SKM-1 treated with dmso at 0.1 percent for 144 hours (cell line): ENCODE measurements around the gene SGTB.

ENCODE experiments used
- DNase-seq: peaks from one replicate; lab custom pipeline; 2025; ENCODE audit not compliant: unreplicated experiment; lab: John Stamatoyannopoulos, UW

The SGTB gene

DNA sequence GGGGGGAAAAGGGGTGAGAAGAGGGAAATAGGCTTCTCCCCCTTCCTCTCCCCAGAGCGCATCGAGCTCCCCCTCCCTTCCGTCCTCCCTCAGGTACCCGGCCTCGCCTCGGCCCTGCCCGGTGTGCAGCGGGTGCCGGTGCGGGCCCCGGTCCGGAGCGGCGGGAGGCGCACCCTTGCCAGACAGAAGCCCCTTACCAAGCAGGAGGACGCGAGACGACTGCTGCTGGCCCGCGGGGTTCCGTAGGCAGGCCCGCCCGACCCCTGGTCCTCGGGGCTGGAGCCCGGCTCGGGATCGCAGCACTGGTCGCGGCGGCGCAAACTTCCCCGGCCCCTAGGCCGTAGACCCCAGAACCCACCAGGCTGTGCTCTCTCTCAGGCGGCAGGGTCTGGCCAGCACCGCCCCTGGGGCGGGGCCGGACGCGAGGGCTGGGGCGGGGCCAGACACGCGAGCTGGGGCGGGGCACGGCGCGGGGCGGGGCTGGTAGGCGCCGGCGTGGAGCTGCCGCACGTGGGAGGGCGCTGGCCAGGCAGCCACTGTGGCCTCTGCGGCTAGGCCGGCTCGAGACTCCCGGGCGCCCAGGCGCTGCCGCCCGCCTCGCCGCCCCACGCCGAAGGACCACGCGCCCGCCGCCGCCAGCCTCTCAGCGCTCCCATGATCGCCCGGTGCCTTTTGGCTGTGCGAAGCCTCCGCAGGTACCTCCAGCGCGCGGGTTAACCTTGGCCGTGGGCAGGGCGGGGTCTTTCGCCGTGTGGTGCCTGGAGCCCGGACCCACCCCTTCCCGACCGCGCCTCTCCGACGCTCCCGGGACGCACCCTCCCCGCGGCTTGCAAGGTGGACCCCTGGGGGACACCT lies at the start of gene SGTB, which contains the start of gene NLN:
Gene SGTB, minus strand, starts transcription at position 390 of the 855 bp plus-strand sequence. CDS start 1,302 bp downstream, outside the sequence.
Gene NLN, plus strand, starts transcription at position 486 of the 855 bp plus-strand sequence. Its CDS starts 169 bp downstream, at position 655.
- DNase-seq = peak; percentile 74

DNA sequence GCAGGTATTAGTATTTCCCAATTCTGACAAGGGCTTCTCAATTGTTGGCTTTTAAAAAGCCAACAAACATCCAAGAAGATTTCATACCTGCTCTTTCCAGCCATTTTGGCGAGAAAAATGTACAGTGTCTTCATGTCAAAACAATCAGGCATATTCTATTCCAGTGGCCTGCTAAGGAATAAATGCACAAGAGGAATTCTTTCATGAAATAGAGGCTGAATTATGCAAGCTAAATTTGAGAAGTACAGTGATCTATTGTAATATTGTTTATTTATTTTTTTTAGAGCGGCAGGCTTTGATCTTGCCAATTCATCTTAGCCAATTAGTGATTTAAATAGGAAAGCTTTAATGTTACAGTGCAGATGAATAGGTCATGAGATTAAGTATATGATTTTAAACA lies 49.4 kb upstream of the SGTB start:
- no peak for DNase-seq

DNA sequence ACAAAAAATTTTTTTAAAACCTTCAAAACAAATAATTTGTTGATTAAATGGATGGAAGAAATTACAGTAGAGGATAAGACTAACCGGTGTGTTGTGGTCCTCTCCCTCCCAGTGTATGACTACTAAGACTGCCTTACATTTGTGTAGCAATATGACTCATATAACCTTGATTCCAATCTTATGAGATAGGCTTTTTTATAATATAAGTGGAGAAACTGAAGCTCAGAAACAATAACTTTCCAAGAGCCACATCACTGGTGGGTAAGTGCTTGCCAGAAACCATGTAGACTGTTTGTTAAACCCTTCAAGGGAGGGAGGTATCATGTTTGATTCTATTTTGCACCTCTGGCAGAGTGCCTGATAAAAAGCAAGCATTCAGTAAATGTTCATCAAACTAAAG lies 47.6 kb upstream of the SGTB start:
- no peak for DNase-seq

GRCh38 chr5:65768723-65769346 lies 46.9 kb upstream of the SGTB start:
- DNase-seq = no peak

DNA sequence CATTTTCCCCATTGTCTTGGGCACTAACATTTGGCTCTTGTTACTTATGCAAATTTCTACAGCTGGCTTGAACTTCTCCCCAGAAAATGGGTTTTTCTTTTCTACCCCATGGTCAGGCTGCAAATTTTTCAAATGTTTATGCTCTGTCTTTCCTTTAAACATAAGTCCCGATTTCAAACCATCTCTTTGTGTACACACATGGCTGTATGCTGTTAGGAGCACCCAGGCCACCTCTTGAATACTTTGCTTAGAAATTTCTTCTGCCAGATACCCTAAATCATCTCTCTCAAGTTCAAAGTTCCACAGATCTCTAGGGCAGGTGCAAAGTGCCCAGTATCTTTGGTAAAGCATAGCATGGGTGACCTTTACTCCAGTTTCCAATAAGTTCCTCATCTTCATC lies 45.7 kb upstream of the SGTB start:
- DNase-seq = no peak

GRCh38 chr5:65766781-65767180 lies 44.9 kb upstream of the SGTB start:
- no peak for DNase-seq

DNA sequence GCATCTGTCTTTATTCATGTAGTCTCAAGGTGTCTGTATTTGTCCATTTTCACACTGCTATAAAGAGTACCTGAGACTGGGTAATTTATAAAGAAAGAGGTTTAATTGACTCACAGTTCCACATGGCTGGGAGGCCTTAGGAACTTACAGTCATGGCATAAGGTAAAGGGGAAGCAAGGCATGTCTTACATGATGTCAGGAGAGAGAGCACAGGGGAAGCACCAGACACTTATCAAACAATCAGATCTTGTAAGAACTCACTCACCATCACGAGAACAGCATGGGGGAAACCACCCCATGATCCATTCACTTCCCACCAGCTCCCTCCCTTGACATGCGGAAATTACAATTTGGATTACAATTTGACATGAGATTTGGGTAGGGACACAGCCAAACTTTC lies 44.3 kb upstream of the SGTB start:
- DNase-seq = no peak

DNA sequence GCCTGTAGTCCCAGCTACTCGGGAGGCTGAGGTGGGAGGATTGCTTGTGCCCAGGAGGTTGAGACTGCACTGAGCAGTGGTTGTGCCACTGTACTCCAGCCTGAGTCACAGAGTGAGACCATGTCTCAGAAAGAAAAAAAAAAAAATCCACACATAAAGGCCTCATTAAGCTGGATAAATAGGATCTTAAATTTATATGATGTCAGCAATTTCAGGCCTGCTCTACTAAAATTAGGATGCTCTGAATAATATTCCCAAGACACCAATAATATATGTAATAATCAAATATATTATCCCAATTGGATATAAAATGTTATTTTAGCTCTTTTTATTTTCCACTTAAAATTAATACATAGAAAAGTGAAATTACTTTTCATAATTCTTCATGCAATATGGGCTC lies 43.7 kb upstream of the SGTB start:
- no peak for DNase-seq

- DNase-seq = no peak
These were observed 40.3 kb upstream of the SGTB start for GRCh38 chr5:65762234-65762633.

- no peak for DNase-seq
These were observed 38.8 kb upstream of the SGTB start for GRCh38 chr5:65760504-65761275.

DNA sequence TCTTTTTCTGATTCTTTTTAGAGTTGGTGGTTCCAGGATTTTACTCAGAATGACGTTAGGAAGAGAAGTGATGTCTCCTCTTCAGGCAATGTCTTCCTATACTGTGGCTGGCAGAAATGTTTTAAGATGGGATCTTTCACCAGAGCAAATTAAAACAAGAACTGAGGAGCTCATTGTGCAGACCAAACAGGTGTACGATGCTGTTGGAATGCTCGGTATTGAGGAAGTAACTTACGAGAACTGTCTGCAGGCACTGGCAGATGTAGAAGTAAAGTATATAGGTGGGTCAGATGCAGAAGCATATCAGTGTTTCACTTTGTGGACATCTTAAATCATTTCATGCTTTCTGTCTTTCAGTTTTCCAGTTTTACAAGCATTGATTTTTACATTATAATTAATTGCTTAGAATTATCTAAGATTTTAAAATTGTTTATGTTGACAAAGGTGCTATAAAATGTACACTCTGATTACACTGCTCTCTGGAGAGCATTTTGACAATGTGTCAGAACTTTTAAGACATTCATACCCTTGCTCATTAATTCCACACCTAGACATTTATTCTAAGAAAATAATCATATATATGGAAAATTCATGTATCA lies 36.7 kb upstream of the SGTB start:
- DNase-seq = no peak

DNA sequence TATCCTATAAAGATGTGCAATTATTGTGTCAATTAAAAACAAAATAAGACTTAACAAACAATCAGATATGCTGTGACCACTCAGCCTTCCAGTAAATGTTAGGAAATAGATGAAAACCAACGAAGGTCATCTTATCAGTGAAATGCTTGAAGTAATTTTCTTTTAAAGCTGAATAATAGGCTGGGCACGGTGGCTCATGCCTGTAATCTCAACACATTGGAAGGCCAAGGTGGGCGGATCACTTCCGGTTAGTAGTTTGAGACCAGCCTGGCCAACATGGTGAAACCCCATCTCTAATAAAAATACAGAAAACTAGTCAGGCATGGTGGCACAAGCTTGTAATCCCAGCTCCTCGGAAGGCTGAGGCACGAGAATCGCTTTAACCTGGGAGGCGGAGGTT lies 31.3 kb upstream of the SGTB start:
- no peak for DNase-seq

DNA sequence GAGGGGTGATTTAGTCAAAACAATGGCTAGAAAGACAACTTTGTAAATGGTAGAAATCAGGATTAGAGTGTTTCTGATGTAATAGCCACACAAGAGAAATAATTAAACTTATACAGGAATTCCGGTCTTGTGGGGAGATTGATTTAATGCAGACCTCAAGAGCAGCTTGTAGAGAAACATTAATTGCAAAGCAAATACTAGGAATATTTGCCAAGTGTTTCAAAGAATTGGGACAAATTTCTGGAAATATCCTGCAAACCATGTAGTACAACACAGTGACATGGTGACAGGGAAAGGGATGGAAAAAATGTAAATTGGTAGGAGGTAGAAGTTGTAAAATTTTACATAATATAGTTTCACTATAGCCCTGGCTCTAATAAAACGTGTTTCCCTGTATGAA lies 29.0 kb upstream of the SGTB start:
- no peak for DNase-seq

DNA sequence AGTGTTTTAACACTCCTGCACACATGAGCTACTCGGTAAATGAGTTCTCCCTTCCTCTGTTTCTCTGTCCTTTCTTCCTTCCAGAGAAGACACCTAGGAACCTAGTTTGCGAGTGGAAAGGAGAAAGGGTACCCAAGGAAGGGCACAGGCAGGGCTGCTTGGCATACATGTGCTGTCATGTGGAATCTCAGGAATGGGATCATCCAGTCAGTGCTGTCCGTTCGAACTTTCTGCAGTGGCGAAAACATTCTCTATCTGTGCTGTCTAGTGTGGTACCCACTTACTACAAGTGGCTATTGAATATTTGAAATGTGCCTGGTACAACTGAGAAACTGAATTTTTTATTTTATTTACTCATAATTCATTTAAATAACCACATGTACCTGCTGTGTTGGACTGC lies 28.0 kb upstream of the SGTB start:
- DNase-seq = no peak

- no peak for DNase-seq
These were observed 27.4 kb upstream of the SGTB start for GRCh38 chr5:65749221-65749844.

DNA sequence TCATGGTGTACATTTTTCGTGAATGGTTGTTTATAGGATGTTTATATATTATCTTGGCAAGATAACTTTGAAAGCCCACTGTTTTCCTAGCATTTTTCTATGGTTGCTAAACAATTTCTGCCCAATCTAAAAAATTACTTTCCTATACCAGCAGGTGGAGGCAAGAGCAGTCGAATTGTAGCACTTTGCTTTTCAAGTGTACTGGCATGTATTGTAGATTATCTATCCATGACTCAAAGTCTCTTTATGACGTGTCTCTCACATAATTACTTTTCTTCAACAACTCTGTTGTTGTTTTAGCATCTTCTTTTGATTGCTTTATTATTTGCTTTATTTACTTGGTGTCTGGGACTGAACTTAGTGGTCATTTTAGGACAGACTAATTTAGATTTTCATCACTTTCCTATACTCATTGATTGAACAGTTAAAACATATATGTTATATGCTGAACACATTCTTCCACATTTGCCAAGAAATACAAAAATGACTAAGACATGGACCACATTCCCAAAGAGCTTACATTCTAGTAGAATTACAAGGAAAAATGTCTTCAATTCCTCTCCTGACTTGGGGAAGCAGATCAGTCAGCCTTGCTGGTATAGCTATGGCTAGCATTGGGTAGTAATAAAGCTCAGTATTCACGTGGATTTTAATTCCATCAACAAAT lies 20.8 kb upstream of the SGTB start:
- peak; percentile 28 for DNase-seq

- no peak for DNase-seq
These were observed 17.3 kb upstream of the SGTB start for GRCh38 chr5:65739162-65739561.

- no peak for DNase-seq
These were observed 16.4 kb upstream of the SGTB start for GRCh38 chr5:65738305-65738704.

DNA sequence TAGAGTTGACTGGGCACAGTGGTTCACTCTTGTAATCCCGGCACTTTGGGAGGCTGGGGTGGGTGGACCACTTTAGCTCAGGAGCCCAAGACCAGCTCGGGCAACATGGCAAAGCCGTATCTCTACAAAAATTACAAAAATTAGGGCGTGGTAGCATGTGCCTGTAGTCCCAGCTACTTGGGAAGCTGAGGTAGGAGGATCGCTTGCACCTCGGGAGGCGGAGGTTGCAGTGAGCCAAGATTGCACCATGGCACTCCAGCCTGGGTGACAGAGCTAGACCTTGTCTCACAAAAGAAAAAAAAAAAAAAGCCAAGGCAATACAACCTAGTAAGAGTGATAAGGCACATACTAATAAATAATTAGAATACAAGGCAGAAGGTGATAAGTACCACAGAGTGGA lies 15.9 kb upstream of the SGTB start:
- no peak for DNase-seq

GRCh38 chr5:65736011-65736410 lies 14.1 kb upstream of the SGTB start:
- DNase-seq = no peak
